Neural cell (in vitro differentiated cells): ENCODE results near the gene THEM5.

Source experiments
- CTCF ChIP-seq: fragments of 450-650 bp; IDR thresholded peaks from 2 replicates; pipeline ENCODE4 v1.5.1; 2014; ENCODE audit warnings: antibody characterized with exemption, mild to moderate bottlenecking, moderate library complexity; ENCODE audit not compliant: poor library complexity, severe bottlenecking
- EP300 ChIP-seq: fragments of 450-650 bp; conservative IDR thresholded peaks from 2 replicates; pipeline ENCODE4 v1.6.1; 2014; ENCODE audit warnings: antibody characterized with exemption, mild to moderate bottlenecking, moderate library complexity; ENCODE audit not compliant: poor library complexity, severe bottlenecking
- EZH2 ChIP-seq: fragments of 200-600, 300-800 bp; shearing (Covaris generic), sonication (generic); IDR thresholded peaks from 2 replicates; pipeline ENCODE4 v1.6.1; 2014; ENCODE audit warnings: antibody characterized with exemption, low read length, borderline replicate concordance, mild to moderate bottlenecking; ENCODE audit not compliant: insufficient read depth, poor library complexity, severe bottlenecking

- TF ChIP-seq CTCF (no peak), EZH2 (no peak), EP300 (no peak)
These were observed 24.0 kb downstream of the THEM5 start for GRCh38 chr1:151829352-151830046.
